Measurements from ENCODE around the gene VTI1A. TPM values are rescaled to one million over a fixed set of nuclear protein-coding genes. Genes with fewer than 3 reads are reported as not detected.
"Not testable (repeated sequence)": the region's sequence is repeated elsewhere in the genome, so short reads cannot be mapped to it uniquely, and the experiment has no call there.

The VTI1A gene
- 10 to 100 TPM; 43.5 to 80.4 (median 62.3) TPM for total RNA-seq

GRCh38 chr10:112446855-112447619 lies at the start of gene VTI1A, which contains the start of gene ZDHHC6:
Gene VTI1A, plus strand, starts transcription at chr10:112447215. Its CDS starts 159 bp downstream, at chr10:112447374.
Gene ZDHHC6, minus strand, starts transcription at chr10:112446914. Its CDS starts 1,478 bp downstream, at chr10:112445436.
- no peak for TF ChIP-seq CTCF (IDR thresholded peaks at IDR 0.05)
- DNase-seq (ENCODE audit: low spot score) (peak; percentile 53), ATAC-seq (ENCODE audit: low FRiP score) (peak; percentile 96)

- no peak for TF ChIP-seq CTCF (IDR thresholded peaks at IDR 0.05)
- DNase-seq (ENCODE audit: low spot score) (no peak), ATAC-seq (ENCODE audit: low FRiP score) (no peak)
Measured at GRCh38 chr10:112397592-112397991, 49.4 kb upstream of the VTI1A start.

GRCh38 chr10:112402917-112403316 lies 44.1 kb upstream of the VTI1A start:
- no peak for TF ChIP-seq CTCF (IDR thresholded peaks at IDR 0.05)
- no peak for ATAC-seq (ENCODE audit: low FRiP score)

GRCh38 chr10:112404617-112405016 lies 42.4 kb upstream of the VTI1A start:
- ATAC-seq (ENCODE audit: low FRiP score) (no peak), DNase-seq (ENCODE audit: low spot score) (no peak)
- TF ChIP-seq CTCF (IDR thresholded peaks at IDR 0.05) = no peak

More at GRCh38 chr10:112402917-112403316, 44.1 kb upstream of the VTI1A start:
- DNase-seq (ENCODE audit: low spot score) = no peak

GRCh38 chr10:112406806-112407205 lies 40.2 kb upstream of the VTI1A start:
- not testable (repeated sequence) for DNase-seq (ENCODE audit: low spot score); ATAC-seq (ENCODE audit: low FRiP score)

- no peak for DNase-seq (ENCODE audit: low spot score)
- TF ChIP-seq CTCF (IDR thresholded peaks at IDR 0.05) = no peak
- no peak for ATAC-seq (ENCODE audit: low FRiP score)
Measured at GRCh38 chr10:112407696-112408095, 39.3 kb upstream of the VTI1A start.

- DNase-seq (ENCODE audit: low spot score) = no peak
- no peak for ATAC-seq (ENCODE audit: low FRiP score)
- TF ChIP-seq CTCF (IDR thresholded peaks at IDR 0.05) = no peak
Measured at GRCh38 chr10:112409299-112409698, 37.7 kb upstream of the VTI1A start.
